GF-D8 (cell line): Measurements from ENCODE around the gene WNT9B.
"Not testable (repeated sequence)": the region's sequence is repeated elsewhere in the genome, so short reads cannot be mapped to it uniquely, and the experiment has no call there.

Source experiments
- DNase-seq: peaks from one replicate; lab custom pipeline; 2025; lab: John Stamatoyannopoulos, UW

Gene WNT9B

DNA sequence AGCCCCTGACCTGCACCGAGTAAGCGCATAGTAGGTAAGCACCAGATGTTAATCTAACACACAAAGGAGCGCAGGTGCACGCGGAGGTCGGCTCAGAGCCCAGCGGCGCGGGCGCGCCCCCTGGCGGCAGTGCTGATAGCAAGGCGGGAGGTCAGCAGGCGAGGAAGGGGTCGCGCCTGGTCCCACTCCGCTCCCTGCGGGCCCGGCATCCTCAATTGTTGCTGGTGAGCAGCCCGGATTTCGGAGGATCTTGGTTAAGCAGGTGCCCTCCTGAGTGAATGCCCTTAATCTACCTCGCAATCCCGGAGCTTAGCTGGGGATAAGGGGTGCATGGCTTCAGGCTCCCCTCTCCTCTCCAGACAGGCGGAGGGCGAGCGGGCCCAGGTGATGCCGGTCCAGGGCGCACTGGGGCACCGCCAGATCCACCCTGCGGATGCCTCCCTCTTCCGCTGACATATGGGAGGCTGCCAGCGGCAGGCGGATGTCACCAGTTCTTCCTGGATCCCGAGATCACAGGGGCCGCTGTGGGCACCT lies 28.9 kb upstream of the WNT9B start:
- no peak for DNase-seq

DNA sequence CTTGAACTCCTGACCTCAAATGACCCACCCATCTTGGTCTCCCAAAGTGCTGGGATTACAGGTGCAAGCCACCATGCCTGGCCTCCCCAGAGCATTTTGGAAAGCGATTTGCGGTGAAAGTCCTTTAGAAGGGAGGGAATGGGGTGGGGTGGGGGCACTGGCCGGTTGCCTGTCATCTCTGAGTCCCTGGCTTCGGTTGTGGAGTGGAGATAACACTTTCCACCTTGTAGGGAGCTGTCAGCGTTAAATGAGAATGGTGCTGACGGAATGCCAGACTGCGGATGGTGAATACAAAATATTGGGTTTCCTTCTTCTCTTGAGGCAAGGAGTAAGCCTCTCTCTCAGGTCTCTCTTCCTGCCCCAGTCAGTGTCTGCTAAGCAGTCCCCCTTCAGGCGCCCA lies 27.7 kb upstream of the WNT9B start:
- no peak for DNase-seq

DNA sequence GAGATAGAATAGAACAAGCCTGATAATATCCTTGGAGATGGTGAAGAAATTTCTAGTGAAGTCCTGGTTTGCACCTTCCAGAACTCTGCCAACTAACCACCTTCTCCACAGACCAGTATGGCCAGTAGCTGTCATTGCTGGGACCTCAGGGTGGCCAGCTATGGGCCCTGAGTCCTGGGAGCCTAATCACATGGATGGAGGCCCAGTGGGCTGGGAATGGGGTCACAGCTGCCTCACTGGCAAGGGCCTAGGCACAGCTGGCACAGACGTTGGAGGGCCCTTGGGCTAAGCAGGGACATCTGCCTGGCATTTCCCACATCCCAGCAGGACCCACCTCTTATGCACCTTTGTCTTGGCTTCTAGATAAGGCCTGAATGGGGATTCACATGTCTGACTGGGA lies 25.3 kb upstream of the WNT9B start:
- DNase-seq, result no peak

DNA sequence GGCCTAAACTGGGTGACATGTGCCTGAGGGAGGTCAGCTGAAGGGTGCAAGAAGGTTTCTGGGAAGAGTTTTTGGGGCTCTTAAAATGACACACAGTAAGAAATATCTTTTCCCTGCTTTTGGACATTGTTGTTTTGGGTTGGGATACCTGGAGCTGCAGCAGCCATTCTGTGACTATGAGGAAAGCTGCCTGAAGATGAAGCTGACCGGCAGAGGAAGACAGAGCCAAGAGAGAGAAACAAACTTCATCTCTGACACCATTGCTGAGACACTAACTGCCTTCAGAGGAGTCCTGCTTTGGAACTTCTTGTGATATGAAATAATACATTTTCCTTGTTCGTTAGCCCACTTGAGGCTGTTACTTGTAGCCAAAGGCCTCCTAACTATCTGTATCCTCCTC lies 24.1 kb upstream of the WNT9B start:
- DNase-seq, result no peak

DNA sequence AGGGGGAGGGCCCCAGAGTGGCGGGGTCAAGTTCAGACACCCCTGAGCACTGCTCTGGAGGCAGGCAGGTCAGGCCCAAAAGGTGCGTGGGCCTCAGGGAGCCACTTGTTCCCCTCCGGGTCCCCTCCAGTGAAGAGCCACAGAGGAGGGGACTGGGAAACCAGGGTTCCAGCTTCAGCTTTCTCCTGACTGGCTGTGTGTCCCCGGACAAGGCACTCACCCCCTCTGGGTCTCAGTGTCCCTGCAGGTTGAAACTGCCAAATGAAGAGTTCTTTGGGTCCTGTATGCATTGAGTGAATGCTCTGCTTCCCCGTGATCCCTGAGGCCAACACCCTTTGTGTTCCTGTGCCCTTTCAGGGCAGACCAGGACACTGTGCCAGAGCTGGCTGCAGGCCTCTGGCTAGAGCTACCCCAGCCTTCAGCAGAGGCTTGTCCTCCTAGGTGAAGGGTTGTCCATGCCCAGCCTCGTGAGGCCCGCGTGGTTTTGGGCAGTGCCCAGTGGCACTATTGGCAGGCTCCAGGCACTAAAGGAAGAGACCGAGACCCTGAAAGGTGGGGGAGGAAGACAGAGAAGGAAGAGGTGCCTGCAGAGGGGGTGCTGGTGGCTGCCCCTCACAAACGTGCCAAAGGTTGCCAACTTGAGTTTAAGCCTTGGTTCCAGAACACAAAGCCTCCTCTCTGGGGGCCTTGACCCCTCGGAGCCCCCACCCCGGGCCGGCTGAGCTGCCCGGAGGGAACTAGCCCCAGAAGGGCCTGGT lies 19.6 kb upstream of the WNT9B start:
- no peak for DNase-seq

DNA sequence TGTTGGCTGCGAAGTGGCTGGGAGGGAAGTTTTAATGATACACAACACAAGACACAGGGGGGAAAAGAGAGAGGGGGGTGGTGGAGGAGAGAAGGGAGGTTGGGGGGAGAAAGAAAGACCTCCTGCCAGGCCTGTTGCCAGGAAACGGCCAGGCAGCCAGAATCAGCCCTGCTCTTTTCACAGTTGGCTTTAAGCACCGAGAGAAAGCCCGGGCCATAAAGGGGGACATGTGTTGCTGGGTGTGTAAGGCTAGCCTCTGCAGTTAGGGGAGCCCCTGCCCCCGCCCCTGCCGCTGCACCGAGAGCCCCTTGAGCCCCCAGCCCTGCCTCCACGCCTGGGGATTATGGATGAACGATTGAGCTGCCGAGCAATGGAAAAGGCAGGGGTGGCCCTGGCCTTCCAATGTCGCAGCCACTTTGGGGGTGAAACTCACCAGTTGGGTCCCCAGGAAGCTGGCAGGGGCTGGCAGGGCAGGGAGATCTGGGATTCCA lies 19.0 kb upstream of the WNT9B start:
- DNase-seq, result no peak

DNA sequence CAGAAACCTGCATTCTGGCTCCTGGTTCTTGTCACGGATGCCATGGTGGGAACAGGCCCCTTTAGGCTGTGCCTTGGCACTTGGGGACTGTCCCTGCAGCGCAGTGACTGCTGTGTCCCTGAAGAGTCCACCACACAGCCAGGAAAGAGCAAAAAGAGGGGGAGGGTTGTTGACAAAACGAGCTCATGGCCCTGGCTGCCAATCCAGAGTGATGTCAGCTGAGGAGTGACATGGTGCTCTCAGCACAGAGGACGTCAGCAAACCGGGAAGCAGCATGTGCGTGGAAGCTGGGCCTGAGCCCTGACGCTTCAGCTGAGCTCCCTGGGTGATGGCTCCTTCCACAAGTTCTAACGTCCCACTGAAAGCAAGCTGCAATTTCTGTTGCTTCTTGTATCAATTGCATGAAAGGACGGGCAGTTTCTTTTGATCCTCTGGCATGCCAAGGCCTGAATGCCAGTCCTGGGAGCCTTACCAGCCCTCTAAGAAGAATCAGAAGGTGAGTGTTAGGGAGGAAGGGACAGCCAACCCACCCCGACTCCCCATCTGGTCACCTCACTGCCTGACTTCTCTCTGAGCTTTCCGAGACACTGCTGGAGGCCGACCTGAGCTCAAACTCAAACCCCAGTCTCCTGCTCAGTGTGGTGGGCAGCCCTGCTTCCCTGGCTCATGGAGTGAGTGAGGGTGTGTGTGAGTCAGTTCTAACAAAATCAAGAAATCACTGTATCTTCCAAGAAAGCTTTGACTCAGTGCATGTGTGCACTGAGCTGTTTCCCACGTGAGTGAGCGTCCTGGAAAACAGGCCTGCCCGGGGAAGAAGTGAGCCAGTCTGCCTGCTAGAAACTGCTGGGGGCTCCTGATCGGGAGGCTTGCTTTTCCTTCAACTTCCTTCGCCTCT lies 18.2 kb upstream of the WNT9B start:
- DNase-seq, result no peak

DNA sequence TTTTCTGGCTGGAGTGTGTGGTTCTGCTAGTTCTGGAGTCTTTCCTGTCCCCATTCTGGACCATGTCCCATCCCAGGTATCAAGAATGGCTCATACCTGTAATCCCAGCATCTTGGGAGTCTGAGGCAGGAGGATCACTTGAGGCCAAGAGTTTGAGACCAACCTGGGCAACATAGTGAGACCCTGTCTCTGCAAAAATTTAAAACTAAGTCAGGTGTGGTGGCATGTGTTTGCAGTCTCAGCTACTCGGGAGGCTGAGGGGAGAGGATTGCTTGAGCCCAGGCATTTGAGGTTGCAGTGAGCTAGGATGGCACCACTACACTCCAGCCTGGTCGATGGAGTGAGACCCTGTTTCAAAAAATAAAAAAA lies 17.6 kb upstream of the WNT9B start:
- DNase-seq, result no peak

DNA sequence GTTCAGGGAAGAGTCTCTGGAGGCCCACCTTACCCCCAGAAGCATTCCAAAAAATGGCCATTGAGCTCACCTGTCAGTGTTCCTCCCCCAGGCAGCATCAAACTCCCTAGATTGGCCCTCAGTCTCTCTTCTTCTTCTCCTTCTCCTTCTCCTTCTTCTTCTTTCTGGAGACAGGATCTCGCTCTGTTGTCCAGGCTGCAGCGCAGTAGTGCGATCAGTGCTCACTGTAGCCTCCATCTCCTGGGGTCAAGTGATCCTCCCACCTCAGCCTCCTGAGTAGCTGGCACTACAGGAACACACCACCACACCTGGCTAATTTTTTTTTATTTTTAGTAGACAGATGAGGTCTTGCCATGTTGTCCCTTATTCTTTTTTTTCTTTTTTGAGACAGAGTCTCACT lies 16.5 kb upstream of the WNT9B start:
- no peak for DNase-seq

DNA sequence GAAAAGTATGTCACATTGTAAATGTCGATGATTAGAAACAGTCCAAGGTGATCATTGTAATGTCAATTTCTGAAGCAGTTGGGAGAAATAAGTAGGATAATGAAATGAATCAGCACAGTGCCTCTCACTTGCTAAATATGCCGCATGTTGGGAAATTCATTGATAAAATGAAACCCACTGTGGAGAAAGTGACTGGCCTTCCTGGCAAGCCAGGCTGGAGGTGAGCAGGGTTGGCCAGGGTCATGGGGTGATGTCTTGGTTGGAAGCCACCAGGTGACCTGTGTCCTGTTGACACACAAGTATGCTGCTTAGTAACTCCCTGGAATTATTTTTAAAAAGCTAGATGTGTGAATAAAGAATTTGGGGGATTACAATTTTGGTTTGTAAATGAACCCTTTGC lies 14.9 kb upstream of the WNT9B start:
- DNase-seq, result no peak

DNA sequence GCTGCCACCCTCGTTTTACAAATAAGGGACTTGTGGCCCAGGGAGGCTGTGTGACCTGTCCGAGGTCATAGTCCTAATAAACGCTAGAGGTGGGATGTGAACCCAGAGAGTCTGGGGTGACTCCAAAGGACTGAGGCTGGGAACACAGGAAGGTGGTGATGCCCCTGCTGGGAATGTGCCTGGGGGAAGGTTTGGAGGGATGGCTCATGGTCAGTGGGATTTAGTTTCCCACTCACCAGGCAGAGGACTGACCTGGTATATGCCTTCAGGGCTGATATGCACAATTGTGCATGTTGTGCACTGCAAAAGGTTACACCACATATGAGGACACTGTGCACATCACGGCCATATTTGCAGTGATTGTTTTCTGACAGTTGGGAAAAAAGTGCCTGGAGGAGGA lies 13.9 kb upstream of the WNT9B start:
- DNase-seq, result no peak

DNA sequence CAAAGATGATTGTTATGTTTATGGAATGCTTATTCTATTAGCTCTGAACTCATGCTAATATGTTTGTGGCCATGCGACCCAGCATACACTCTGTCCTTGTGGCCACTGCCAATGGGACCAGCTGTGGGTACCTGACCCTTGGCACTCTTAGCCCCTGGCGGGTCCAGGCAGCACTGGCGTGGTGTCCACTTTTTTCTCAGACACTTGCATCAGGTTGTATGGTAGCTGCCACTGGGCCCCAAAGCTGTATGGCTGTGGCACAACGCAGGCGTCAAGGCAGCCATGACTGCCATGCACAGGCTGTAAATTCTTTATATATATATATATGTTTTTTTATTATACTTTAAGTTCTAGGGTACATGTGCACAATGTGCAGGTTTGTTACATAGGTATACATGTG lies 12.2 kb upstream of the WNT9B start:
- DNase-seq, result no peak

DNA sequence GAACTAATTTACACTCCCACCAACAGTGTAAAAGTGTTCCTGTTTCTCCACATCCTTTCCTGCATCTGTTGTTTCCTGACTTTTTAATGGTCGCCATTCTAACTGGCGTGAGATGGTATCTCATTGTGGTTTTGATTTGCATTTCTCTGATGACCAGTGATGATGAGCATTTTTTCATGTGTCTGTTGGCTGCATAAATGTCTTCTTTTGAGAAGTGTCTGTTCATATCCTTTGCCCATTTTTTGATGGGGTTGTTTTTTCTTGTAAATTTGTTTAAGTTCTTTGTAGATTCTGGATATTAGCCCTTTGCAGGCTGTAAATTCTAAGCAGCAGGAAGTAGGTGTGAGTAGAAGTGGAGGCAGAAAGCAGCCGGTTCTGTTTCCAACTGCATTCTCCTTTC lies 10.8 kb upstream of the WNT9B start:
- DNase-seq, result not testable (repeated sequence)

DNA sequence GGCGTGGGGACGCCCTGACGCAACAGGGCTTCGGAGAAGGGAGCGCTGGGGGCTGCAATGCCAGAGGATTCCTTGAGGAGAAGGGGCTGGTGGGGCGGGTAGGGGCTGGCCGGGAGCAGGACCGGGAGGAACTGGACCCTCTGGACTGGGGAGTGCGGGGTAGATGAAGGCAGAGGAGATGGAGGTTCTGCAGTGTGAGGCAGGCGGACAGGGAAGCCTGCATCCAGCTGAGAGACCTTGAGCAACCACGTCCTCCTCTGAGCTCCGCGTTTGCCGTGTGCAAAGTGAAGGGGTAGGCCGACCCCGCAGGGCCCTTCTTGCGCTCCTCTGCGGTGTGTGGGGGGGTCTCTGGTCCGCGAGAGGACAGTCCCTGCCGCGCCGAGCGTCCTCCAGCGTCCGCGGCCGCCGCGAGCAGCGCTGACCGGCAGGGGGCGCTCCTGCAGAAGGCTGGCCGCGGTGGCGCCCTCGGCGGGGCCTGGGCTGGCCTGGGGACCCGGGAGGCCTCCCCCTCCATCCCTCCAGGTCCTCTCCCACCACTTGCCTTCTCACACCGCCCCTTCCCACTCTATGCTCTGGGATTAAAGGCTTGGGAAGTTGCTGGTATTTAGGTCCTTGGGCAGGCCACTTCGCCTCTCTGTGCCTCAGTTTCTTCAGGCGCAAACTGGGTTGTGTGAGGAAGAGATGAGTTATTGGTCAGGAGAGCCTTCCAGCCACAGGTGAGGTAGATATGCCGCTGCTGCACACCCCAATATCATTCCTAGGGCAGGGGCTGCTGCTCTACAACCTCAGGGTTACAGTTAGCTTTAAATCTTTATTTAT lies 9.6 kb upstream of the WNT9B start:
- DNase-seq, result no peak

DNA sequence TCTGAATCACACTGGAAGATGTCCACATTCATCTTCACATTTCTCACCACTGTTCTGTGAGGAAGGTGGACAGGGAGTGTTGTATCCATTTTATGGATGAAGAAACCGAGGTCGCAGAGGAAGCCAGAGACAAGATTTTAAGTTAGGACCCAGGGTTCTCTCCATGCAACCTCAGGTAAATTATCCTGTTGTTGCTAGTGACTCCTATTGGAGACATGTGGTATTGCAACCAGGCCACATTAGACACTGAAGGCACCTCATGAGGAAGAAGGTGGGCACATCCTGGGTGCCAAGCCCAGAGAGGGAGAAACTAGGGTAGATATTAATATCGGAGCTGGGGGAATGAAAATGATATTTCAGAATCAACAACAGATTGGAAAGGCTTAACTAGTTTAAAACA lies 8.5 kb upstream of the WNT9B start:
- DNase-seq, result no peak

DNA sequence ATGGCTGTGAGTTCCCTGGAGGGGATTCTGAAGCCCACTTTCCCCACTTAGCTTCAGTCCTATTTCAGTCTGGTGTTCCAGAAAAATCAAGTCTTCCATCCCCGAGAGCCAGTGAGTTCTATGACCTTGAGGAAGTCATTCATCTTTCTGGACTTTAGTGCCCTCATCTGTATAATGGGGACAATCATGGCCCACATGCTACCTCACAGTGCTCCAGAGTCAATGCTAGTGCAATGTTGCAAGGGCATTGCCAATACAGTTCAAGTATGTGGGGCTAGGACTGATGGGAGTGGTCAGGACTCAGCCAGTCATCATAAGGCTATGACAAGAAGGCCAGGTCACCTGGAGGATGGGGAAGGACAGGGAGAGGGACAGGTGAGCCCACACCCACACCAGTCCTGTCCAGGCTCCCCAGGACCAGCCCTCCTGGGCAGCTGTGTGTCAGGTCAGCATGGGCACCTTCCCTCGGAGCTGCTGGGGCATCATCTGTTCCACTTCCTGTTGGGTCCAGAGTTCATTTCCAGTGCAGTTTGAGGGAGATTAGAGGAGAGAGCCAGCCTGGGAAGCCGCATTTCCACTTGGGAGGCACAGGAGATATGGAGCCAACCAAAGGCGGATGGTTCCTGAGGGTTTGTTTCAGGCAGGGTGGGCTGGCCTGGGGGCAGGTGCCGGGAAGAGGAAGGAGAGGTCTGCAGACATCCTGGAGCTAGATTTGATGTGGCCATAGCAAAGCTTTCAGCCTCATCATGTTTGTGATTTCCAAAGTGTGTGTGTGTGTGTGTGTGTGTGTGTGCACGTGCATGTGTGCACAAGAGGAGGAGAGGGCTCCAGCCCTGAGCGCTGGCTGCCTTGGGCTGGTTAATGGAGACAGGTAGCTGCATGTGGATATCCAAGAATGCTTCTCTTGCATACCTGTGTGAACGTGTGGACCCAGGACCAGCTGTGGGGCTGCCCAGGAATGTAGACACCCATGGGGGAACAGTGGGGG lies 3.9 kb upstream of the WNT9B start:
- DNase-seq, result no peak

DNA sequence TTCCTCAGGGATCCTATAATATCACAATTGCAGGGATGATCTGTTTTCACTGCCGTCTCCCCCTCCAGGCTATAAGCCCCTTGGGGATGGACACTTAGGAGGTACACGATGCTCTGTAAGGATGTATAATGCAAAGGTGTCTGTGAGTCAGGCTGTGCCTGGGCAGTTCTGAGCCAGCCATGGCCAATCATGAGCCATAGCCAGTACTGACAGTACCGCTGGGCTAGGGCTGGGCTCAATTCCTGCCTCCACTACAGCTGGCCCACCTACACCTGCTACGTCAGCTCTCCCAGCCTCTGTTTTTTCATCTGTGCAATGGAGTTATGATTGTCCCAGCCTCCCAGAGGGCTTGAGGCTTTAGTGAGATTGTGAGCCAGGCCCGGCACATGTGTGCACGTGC lies 2.8 kb upstream of the WNT9B start:
- DNase-seq, result no peak

DNA sequence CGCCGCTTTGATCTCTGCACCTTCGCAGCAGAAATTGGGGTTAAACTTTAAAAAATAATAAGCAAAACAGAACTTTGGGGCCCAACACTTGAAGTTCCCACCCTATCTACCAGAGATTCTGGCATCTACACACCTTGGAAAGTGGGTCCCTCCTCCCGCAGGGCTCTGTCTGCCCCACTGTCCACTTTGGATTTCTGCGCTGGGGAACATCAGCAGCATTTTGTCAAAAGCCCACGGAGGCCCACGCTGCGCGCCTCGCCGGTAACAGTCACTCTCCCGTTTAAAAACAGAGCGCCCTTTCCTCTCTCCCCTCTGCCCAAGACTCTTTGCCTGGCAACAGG lies 725 bp upstream of the WNT9B start:
- DNase-seq, result no peak

DNA sequence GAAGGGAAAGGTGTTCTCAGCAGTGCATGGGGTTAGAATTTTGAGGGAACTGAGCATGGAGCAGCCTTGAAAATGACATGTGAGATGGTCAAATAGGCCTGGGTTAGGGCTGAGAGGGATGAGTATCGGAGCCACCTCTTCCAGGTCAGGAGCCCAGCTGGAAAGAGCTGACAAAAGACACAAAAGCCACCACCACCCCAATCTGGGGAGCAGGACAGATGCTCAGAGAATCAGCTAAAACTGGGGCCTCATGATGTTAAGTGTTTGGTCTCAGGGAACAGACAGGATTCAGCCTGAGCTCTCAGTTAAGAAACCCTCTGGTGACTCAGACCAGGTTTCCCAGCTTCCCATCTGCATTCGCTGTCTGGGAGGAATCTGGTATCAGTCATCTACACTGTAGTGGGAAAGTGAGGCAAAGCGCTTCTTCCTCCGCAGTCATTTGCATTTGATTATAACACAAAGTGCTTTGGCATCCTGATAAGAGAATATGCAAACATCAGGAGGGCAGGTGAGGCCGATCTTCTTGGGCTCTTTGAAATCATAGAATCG lies 2.6 kb downstream of the WNT9B start:
- DNase-seq, result no peak

DNA sequence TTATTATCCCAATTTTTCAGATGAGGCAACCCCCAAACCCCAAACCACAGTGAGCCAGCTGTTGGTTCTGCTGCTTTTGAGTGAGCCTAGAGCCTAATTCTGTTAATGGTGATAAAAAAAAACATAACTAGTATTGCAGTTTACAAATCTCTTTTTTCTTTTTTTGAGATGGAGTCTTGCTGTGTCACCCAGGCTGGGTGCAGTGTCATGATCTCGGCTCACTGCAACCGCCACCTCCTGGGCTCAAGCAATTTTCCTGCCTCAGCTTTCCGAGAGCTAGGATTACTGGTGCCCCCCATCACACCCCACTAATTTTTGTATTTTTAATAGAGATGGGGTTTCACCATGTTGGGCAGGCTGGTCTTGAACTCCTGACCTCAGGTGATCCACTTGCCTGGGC lies 3.1 kb downstream of the WNT9B start:
- DNase-seq, result no peak

DNA sequence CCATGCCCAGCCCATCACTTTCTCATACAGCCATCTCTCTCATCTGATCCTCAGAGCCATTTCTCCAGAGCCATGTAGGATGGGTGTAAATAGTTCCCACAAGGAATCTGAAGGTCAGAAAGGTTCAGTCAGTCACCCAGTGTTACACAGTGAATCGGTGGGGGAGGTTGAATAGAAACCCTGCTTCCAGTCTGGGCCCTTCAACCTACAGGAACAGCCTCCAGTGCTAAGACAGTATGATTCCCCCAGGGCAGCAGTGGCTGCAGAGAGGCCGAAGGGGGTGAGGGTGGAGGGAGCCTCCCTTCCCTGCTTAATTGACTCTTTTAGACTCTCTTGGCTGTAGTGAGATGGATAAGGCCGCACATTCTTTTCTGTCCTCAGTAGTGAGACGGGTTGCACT lies 3.6 kb downstream of the WNT9B start:
- DNase-seq, result no peak
